NCI-H146 treated with DMSO at 0.1 percent for 48 hours (cell line): ENCODE data around the gene ABCD2.
"Not testable (repeated sequence)": the region's sequence is repeated elsewhere in the genome, so short reads cannot be mapped to it uniquely, and the experiment has no call there.

Source experiments
- DNase-seq: peaks from one replicate; lab custom pipeline; 2025; ENCODE audit not compliant: unreplicated experiment; lab: John Stamatoyannopoulos, UW

ABCD2 gene

GRCh38 chr12:39619660-39620433 is at the start of gene ABCD2:
ABCD2 (minus strand) TSS chr12:39619803; CDS start chr12:39619615, 188 bp downstream.
- no peak for DNase-seq

DNA sequence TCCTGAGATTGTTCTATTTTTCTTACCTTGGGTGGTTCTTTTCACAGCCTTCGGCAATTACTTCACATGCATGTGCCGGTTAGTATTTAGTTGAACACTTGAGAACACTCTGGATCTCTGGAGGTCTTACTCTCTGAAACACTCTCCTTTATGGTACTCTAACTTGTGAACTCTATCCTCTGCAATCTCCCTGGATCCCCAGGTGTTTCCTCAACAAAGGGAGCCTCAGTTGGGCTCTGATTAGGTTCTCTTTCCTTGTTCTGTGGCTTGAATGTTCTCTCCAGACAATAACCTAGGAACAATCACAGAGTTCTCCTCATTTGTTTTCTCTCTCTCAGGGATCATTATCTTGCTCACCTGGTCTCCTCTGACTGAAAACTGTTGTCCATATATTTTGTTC is 40.5 kb upstream of the ABCD2 start:
- no peak for DNase-seq

DNA sequence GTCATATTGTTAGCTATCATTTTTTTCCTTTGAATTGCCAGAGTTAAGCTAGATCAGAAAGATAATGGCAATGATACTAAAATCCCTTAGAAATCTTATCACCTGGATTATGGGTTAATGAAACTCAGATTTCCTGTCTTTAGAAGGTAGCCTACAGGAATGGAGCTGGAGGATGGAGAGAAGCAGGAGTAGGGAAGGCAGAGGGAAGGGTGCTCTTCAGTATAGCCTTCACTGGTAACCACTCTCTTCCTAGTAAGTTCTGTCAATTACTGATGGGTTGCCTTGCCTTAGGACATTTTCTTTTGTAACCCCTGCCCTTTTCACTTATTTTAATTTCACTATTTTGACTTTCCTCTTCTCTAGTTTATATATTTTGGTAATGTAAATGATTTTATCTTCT is 27.8 kb upstream of the ABCD2 start:
- no peak for DNase-seq

GRCh38 chr12:39646963-39647362 is 27.4 kb upstream of the ABCD2 start:
- DNase-seq = no peak

GRCh38 chr12:39643052-39643451 is 23.4 kb upstream of the ABCD2 start:
- DNase-seq = no peak

- DNase-seq = no peak
These were observed 19.2 kb upstream of the ABCD2 start for GRCh38 chr12:39638840-39639239.

DNA sequence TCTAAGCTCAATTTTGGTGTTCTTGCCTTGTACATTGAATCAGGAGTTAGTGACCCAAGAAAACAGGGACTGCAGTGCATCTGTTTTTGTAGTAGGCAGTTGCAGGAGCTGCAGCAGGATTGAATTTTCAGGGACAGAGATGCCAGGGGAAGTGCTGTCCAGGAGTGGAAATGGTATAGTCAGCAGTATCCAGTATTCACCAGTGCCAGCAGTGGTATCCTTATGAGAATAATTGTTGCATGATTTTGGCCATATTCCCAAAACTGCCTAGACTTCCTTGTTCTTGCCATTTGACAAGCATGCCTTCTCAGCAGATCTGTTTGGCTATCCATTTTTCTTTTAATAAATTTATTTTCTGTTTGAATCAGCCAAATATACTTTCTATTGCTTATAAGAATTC is 18.6 kb upstream of the ABCD2 start:
- DNase-seq = no peak

DNA sequence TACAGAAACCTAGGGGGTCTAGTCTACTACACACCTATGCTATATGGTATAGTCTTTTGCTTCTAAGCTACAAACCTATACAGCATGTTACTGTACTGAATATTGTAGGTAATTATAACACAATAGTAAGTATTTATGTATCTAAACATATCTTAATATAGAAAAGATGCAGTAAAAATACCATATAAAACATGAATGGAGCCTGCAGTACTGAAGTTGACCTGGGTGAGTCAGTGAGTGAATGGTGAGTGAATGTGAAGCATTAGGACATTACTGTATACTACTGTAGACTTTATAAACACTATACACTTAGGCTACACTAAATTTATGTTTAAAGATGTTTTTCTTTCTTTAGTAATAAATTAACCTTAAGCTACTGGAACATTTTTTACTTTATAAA is 13.1 kb upstream of the ABCD2 start:
- DNase-seq = no peak

DNA sequence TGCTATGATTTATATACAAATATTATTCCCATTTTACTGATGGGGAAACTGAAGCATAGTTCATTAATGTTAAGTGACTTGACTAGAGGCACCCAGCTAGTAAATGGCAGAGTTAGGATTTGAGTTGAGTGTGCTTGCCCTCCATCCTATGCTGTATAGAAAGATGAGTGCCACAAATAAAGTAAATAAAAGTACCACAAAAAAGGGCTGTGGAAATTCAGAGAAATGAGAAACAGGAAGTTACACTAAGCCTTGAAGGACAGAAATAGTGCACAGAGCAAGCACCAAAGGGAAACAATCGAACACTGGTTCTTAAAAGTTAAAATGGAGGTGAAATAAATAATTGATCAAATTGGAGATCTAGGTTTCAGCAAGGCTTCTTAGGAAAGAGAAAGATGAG is 9.2 kb upstream of the ABCD2 start:
- DNase-seq = no peak

GRCh38 chr12:39627914-39628313 is 8.3 kb upstream of the ABCD2 start:
- no peak for DNase-seq

GRCh38 chr12:39626033-39626814 is 6.6 kb upstream of the ABCD2 start:
- no peak for DNase-seq

DNA sequence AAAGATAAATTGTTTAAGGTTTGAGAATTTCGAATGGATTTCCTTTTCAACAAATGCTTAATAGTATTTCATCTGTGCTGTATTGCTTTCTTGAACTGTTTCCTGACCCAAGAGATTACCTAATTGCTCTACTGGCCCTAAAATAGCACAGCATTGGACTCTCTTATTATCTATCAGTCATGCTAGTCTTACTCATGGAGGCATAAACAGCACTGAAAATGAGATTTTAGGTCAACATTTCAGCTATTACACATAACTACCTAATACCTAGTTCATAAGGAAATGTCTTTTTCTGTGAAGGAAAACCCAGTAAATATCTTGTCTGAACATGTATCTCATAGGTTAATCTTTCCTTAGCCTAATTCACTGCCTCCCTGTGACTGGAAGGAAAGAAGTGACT is 4.3 kb upstream of the ABCD2 start:
- no peak for DNase-seq

- DNase-seq = not testable (repeated sequence)
These were observed 3.6 kb upstream of the ABCD2 start for GRCh38 chr12:39623160-39623559.

- no peak for DNase-seq
These were observed 2.7 kb upstream of the ABCD2 start for GRCh38 chr12:39622306-39622705.

DNA sequence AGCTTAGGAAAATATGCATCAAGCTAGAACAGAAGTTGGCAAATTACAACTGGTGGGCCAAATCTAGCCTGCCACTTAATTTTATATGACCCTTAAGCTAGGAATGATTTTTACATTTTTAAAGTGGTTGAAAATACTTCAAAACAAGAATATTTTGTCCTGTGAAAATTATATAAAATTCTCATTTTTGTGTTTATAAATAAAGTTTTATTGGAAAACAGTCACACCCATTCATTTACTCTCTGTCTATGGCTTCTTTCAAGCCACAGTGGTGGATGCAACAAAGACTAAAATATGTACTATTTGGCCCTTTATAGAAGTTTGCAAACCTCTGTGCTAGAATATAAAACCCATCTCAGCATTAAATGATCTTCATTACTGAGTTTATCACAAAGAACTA is 2.1 kb upstream of the ABCD2 start:
- DNase-seq = no peak

- no peak for DNase-seq
These were observed 1.4 kb upstream of the ABCD2 start for GRCh38 chr12:39620659-39621658.

- no peak for DNase-seq
These were observed 315 bp downstream of the ABCD2 start for GRCh38 chr12:39619316-39619659.

GRCh38 chr12:39618701-39619100 is 902 bp downstream of the ABCD2 start:
- no peak for DNase-seq

DNA sequence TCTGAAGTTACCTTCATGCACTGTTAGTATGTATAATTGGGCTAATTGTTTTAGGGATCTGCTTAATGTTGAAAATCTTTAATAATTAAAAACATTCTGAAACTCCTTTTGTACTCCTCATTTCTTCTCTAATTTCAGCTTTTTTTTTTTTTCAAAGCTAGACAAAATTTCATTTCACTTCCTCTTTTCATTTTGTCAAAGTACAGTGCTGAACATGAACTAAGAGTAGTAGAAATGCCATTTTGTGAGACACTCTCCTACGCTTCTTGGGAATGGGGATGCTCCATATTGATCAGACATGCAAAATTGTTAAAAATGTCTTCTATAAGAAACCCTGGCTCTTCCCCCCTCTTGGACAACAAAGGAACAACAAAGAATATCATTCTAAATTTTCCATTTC is 1.7 kb downstream of the ABCD2 start:
- DNase-seq = no peak

- no peak for DNase-seq
These were observed 2.9 kb downstream of the ABCD2 start for GRCh38 chr12:39616666-39617065.

DNA sequence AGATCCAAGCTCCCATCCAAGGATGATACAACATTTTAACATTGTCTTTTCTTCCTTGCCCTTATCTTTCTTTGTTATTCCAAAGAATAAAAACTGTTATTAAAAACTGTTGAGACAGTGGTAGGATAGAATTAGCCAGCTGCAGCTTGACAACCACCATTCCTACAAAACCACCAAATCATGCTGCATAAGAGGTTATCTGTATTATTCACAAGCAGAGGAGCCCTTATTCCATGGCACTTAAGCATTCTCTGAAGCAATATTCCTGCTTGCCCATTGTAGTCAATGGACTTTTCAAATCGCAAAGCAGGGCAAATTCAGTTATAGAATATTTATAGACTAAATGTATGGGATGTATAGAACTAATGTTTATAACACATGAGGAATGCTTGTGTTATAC is 3.4 kb downstream of the ABCD2 start:
- no peak for DNase-seq
